KMS-11 (cell line): ENCODE data around the gene ECE1.

Source experiments
- H2AFZ ChIP-seq: fragments of 200-600 bp; sonication (generic); 2 replicates; pipeline ENCODE4 v1.6.1; 2016; ENCODE audit warnings: antibody characterized with exemption, mixed run types, low read depth
- H3K27ac ChIP-seq: fragments of 200-600 bp; sonication (generic); 2 replicates; pipeline ENCODE4 v1.6.1; 2016; ENCODE audit warnings: mild to moderate bottlenecking, mixed run types
- H3K27me3 ChIP-seq: fragments of 200-600 bp; sonication (generic); 2 replicates; pipeline ENCODE4 v1.6.1; 2017; ENCODE audit warnings: mild to moderate bottlenecking, low read depth, mixed run types, moderate library complexity; ENCODE audit not compliant: insufficient read depth
- H3K36me3 ChIP-seq: fragments of 200-600 bp; sonication (generic); 2 replicates; pipeline ENCODE4 v1.6.1; 2017; ENCODE audit warnings: mild to moderate bottlenecking, mixed run types; ENCODE audit not compliant: insufficient read depth
- H3K4me1 ChIP-seq: fragments of 200-600 bp; sonication (generic); 2 replicates; pipeline ENCODE4 v1.6.1; 2016; ENCODE audit warnings: mild to moderate bottlenecking, low read depth, mixed run types; ENCODE audit not compliant: poor library complexity, severe bottlenecking
- H3K4me2 ChIP-seq: fragments of 200-600 bp; sonication (generic); 2 replicates; pipeline ENCODE4 v1.7.0; 2016; ENCODE audit warnings: mild to moderate bottlenecking, mixed run types
- H3K4me3 ChIP-seq: fragments of 200-600 bp; sonication (generic); IDR thresholded peaks from 2 replicates; pipeline ENCODE4 v1.6.1; 2017; ENCODE audit warnings: low read depth, low read length, mixed read lengths; ENCODE audit not compliant: insufficient read depth
- H3K79me2 ChIP-seq: fragments of 200-600 bp; sonication (generic); 2 replicates; pipeline ENCODE4 v1.6.1; 2016; ENCODE audit warnings: low read depth, mixed run types; ENCODE audit not compliant: insufficient read depth
- H3K9ac ChIP-seq: fragments of 200-600 bp; sonication (generic); 2 replicates; pipeline ENCODE4 v1.6.1; 2016; ENCODE audit warnings: mild to moderate bottlenecking, mixed run types
- H4K20me1 ChIP-seq: fragments of 200-600 bp; sonication (generic); 2 replicates; pipeline ENCODE4 v1.6.1; 2016; ENCODE audit warnings: mild to moderate bottlenecking, mixed run types; ENCODE audit not compliant: insufficient read depth
- TF ChIP-seq, protein P1 (sequence below): fragments of 200-600 bp; sonication (generic); conservative IDR thresholded peaks from 2 replicates; pipeline ENCODE4 v1.6.1; 2017; ENCODE audit warnings: low read depth, mild to moderate bottlenecking, antibody characterized with exemption, low read length, moderate library complexity, mixed read lengths

ECE1 gene

DNA sequence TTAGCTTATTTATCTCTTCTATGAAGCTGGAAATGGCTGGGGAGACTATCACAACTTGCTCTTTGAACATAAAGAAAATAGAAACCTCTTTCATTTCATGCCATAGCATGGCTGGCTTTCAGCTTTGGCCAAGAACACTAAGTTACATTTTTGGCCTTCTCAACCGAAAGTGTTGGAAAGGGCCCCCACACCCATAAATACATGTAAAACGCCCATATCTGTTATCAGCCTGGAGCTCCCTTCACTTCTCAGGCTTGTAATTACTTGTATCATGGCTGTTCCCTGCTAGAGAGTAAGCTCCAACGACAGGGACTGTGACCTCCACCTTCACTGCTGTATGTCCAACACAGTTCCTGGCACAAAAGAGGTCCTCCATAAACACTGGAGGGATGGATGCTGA, 100.8 kb downstream of the ECE1 start:
- H3K9ac ChIP-seq: no peak overlapping the region
- H3K4me3 ChIP-seq: no peak overlapping the region
- no peaks in the 10 kb centered on the region for H3K79me2 ChIP-seq
- no peak overlapping the region for H3K27ac ChIP-seq
- H3K27me3 ChIP-seq: no peaks in the 10 kb centered on the region
- no peaks in the 10 kb centered on the region for H4K20me1 ChIP-seq
- no peak overlapping the region for H3K4me2 ChIP-seq
- TF ChIP-seq, protein P1, sequence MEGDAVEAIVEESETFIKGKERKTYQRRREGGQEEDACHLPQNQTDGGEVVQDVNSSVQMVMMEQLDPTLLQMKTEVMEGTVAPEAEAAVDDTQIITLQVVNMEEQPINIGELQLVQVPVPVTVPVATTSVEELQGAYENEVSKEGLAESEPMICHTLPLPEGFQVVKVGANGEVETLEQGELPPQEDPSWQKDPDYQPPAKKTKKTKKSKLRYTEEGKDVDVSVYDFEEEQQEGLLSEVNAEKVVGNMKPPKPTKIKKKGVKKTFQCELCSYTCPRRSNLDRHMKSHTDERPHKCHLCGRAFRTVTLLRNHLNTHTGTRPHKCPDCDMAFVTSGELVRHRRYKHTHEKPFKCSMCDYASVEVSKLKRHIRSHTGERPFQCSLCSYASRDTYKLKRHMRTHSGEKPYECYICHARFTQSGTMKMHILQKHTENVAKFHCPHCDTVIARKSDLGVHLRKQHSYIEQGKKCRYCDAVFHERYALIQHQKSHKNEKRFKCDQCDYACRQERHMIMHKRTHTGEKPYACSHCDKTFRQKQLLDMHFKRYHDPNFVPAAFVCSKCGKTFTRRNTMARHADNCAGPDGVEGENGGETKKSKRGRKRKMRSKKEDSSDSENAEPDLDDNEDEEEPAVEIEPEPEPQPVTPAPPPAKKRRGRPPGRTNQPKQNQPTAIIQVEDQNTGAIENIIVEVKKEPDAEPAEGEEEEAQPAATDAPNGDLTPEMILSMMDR: no peak
- H3K36me3 ChIP-seq: no peaks in the 10 kb centered on the region
- peaks cover 4% of the 10 kb centered on the region for H3K4me1 ChIP-seq
- H2AFZ ChIP-seq: no peak overlapping the region

GRCh38 chr1:21188235-21188634, 102.0 kb downstream of the ECE1 start:
- no peaks in the 10 kb centered on the region for H3K79me2 ChIP-seq
- no peak overlapping the region for H2AFZ ChIP-seq
- no peak overlapping the region for H3K27ac ChIP-seq
- no peak overlapping the region for H3K4me3 ChIP-seq
- H3K4me2 ChIP-seq: no peak overlapping the region
- TF ChIP-seq, protein P1: no peak
- no peaks in the 10 kb centered on the region for H3K36me3 ChIP-seq
- H3K9ac ChIP-seq: no peak overlapping the region
- no peaks in the 10 kb centered on the region for H4K20me1 ChIP-seq
- H3K4me1 ChIP-seq: peaks cover 15% of the 10 kb centered on the region
- H3K27me3 ChIP-seq: no peaks in the 10 kb centered on the region

DNA sequence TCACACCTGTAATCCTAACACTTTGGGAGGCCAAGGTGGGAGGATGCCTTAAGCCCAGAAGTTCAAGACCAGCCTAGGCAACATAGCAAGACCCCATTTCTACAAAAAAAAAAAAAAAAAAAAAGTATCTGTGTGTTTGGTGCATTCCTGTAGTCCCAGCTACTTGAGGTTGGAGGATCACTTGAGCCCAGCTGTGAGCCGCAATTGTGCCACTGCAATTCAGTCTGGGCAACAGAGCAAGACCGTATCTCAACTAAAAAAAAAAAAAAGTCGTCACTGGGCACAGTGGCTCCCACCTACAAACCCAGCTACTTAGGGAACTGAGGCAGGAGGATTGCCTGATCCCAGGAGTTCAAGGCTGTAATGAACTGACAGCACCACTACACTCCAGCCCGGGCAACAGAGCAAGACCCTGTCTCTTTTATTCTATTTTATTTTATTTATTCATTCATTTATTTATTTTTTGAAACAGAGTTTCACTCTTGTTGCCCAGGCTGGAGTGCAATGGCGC, 105.0 kb downstream of the ECE1 start:
- H3K27me3 ChIP-seq: no peaks in the 10 kb centered on the region
- no peak overlapping the region for H3K4me2 ChIP-seq
- TF ChIP-seq, protein P1: no peak
- H3K9ac ChIP-seq: no peak overlapping the region
- no peaks in the 10 kb centered on the region for H4K20me1 ChIP-seq
- H3K4me3 ChIP-seq: no peak overlapping the region
- H3K4me1 ChIP-seq: peaks cover 15% of the 10 kb centered on the region
- H3K27ac ChIP-seq: no peak overlapping the region
- no peaks in the 10 kb centered on the region for H3K79me2 ChIP-seq
- no peaks in the 10 kb centered on the region for H3K36me3 ChIP-seq
- H2AFZ ChIP-seq: no peak overlapping the region

DNA sequence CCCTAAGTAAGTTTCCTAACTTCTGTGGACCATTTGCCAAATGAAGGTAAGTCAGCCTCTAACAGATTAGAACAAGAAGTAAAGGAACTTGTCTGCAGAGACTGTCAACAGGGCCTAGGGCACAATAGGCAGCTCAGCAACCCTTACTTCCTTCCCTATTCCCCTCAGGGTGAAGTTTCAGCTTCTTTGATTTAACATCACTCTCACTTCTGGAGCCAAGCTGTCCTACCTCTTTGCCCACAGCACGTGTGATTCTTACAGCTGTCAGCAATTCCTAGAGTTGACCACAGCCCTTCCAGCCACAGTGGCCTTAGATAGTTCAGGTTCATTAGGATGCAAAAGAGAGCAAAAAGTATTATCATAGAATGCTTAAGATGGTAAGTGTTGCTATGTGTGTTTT, 106.0 kb downstream of the ECE1 start:
- Histone ChIP-seq H3K9ac (no peak overlapping the region), H3K27ac (no peak overlapping the region), H3K79me2 (no peaks in the 10 kb centered on the region), H3K4me1 (peaks cover 15% of the 10 kb centered on the region), H3K4me3 (no peak overlapping the region), H3K4me2 (peak overlapping the region; percentile 11; the same call in 1 of the 2 replicates), H3K36me3 (no peaks in the 10 kb centered on the region), H2AFZ (no peak overlapping the region), H4K20me1 (no peaks in the 10 kb centered on the region), H3K27me3 (no peaks in the 10 kb centered on the region)
- TF ChIP-seq, protein P1: no peak
